ENCODE measurements around the gene MROH2A.

Gene MROH2A

DNA sequence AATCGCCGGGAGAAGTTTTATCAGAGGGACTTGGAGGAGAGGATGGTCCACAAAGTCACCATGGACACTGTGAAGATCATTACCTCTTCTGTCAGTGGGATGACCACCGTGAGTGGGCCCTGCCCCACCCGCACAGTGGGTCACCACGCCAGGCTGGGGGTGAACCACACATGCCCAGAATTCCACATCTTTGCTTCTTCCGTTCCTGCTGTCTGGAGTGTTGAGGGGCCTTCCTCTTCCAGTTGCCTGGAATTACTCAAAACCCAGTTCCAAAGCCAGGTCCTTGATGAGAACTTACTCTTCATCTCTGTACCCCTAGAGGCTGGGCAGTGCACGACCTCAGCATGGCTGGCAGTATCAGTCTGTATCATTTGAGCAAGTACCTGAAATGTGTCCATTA lies 22.1 kb downstream of the MROH2A start:
- DNase-seq (ENCODE audit: low read depth in 2 of 3, low spot score in 1 of 3), result no peak

- DNase-seq (ENCODE audit: low read depth in 2 of 3, low spot score in 1 of 3), result no peak
Observed at GRCh38 chr2:233801357-233802131, 23.4 kb downstream of the MROH2A start.

DNA sequence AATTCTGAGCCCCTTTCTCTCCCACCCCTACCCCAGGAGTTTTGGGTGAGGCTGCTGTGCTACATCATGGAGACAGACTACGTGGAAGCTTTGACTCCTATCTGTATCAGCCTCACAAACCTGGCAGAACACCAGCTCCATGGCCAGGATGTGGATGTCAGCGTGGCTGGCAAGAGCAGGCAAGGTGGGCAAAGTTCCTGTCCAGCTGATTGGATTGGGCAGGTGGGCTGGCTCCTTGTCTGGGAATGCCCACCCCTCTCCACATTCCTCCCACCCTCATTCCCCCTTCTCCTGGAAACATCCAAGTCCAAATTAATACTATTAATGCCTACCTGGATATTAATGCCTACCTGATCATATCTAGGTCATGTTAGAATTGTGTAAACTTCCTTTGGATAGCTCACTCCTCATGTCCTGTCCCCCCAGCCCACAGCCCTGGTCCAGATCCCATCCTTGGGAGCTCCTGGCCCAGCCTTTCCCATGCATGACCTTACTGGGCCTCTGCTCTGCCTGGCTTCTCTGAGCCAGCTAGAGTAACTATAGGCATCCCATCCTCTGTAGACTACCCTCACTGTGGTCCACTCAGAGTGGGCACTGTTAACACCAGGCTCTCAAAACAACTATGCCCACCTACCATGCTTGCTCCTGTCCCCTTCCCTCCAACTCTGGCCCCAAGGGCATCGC lies 24.1 kb downstream of the MROH2A start:
- DNase-seq (ENCODE audit: low read depth in 2 of 3, low spot score in 1 of 3), result no peak

GRCh38 chr2:233803292-233803911 lies 25.3 kb downstream of the MROH2A start:
- no peak for DNase-seq (ENCODE audit: low read depth in 2 of 3, low spot score in 1 of 3)

- no peak for DNase-seq (ENCODE audit: low read depth in 2 of 3, low spot score in 1 of 3)
Observed at GRCh38 chr2:233803994-233804393, 25.9 kb downstream of the MROH2A start.

GRCh38 chr2:233807215-233807865 lies 29.2 kb downstream of the MROH2A start:
- no peak for DNase-seq (ENCODE audit: low read depth in 2 of 3, low spot score in 1 of 3)

DNA sequence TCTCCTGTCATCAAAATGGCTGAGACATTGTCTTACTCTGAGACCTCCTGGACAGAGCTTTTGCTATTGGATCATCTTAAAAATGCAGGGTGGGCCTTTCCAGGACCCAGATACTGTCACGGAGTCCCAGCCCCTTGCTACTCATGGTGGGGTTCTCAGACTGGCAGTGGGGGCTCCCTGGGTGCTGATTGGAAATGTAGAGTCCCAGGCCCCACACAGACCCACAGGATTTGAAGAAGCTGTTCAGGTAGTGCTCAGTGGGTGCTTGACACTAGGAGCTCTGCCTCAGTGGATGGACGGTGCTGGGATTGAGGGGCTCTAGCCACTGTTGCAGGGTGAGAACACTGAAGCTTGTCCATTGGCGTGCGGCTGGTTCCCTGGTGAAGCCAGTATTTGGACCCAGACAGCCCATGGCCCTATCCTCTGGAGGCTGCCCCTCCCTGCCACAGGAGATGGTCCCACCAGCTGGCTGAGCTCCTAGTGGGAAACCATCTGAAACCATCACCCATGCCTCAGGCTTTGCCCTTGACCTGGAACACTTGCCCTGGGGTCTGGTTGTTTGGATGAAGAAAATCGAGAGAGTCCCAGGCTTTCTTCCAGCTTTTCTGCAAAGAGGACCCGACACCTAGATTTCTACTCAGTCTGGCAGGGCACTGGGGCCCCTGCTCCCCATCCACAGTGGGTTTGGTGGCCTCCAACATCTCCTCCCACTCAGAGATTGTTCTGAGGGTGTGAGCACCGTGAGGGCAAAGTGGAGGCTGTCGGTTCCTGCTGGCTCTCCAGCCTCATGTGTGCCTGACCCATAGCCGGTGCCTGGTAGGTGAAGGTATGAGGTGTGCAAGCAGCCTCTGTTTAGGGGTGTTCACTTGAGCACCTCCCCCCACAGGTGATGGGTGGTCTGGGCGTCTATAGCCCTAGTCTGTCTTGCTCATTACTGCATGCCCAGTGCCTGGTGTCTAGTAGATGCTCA lies 30.1 kb downstream of the MROH2A start:
- DNase-seq (ENCODE audit: low read depth in 2 of 3, low spot score in 1 of 3), result no peak

GRCh38 chr2:233810385-233810784 lies 32.3 kb downstream of the MROH2A start:
- DNase-seq (ENCODE audit: low read depth in 2 of 3, low spot score in 1 of 3), result no peak

DNA sequence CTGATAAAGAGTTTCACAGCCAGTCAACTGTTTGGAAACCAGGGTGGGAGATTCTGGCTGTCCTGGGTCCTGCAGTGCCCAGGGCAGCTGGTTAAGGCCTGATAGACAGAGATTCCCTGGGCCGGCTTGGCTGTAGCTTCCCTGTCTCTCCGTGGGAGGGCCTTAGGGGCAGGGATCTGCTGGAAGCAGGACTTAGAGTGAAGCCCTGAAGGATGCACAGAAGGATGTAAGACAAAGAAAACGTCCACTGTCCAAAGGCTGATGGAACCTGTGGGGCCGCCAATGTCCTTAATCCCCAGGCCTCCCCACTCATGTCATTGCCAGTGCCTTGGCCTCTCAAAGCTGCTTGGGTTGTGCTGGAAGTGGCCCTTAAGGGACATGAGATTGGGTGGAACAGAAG lies 33.0 kb downstream of the MROH2A start:
- no peak for DNase-seq (ENCODE audit: low read depth in 2 of 3, low spot score in 1 of 3)

DNA sequence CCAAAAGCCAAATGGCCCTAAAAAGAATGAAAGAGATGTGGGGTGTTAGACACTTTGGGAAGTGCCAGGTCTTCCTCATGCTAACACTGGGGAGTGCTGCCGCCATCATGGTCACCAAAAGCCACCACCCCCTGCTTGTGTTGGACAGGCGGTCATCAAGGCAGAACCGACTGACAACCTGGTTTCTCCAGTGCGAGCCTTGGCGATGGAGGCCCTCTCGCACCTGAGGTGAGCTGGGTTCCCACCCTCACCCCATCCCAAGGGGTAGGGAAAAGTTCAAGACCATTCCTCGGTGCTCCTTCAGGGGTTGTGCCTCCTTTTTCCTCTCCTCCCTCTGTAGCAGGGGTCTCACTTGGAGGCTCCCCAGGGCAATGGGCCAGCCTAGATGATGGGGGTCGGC lies 33.6 kb downstream of the MROH2A start:
- DNase-seq (ENCODE audit: low read depth in 2 of 3, low spot score in 1 of 3), result no peak

- no peak for DNase-seq (ENCODE audit: low read depth in 2 of 3, low spot score in 1 of 3)
Observed at GRCh38 chr2:233813236-233814055, 35.3 kb downstream of the MROH2A start.

GRCh38 chr2:233814056-233814835 lies 36.1 kb downstream of the MROH2A start:
- DNase-seq (ENCODE audit: low read depth in 2 of 3, low spot score in 1 of 3), result no peak

DNA sequence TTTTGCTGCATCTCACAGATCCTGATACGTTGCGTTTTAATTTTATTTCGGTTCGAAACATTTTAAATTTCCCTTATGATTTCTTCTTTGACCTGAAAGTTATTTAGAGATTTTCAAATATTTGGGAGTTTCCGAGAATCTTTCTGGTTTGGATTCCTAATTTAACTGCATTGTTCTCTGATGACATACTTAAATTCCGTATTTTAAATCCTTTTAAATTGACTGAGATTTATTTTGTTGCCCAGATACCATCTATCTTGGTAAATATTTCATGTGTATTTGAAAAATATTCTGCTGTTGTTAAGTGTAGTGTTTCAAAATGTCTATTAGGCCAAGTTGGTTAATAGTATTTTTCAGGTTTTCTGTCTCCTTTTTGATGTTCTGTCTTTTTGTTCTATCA lies 37.7 kb downstream of the MROH2A start:
- DNase-seq (ENCODE audit: low read depth in 2 of 3, low spot score in 1 of 3), result no peak

DNA sequence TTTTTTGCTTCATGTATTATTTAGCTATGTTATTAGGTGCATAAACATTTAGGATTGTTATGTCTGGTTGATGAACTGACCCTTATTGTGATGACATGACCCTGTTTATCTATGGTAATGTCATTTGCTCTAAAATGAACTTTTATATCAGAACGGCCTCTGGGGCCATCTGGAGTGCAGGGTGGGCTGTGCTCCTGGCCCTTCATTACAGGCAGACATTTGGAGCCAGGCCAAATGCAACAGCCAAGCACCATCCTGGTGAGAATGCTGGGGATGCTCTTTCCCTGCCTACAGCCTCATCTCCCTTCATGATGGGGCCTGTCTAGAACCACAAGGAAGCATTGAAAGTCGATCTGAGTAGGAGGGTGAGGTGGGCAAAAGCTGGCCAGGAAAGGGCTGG lies 38.2 kb downstream of the MROH2A start:
- no peak for DNase-seq (ENCODE audit: low read depth in 2 of 3, low spot score in 1 of 3)

- no peak for DNase-seq (ENCODE audit: low read depth in 2 of 3, low spot score in 1 of 3)
Observed at GRCh38 chr2:233816771-233817170, 38.6 kb downstream of the MROH2A start.

DNA sequence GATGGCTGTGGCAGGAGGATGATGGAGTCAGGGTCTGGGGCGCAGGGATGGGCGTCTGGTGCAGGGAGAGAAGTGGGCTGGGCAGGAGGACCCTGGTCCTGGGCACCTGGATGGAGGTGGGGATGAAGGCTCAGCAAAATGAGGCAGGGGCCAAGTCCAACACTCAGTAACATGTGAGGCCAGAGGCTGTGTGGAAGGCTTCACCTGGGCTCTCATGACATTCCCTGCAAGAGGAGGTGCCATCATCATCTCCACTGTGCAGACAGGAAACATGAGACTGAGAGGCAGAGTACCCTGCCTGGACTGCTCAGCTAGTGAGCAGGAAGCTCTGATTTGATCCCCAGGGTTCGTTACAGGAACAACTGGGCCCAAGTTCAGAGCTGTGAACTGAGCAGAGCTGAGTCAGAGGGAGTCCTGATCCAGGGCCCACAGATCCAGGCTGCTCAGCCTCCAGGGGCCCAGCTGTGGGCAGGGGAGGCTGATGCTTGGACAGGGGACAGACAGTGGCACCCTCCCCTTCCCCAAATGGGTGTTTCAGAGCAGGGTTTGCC lies 39.3 kb downstream of the MROH2A start:
- DNase-seq (ENCODE audit: low read depth in 2 of 3, low spot score in 1 of 3), result no peak

DNA sequence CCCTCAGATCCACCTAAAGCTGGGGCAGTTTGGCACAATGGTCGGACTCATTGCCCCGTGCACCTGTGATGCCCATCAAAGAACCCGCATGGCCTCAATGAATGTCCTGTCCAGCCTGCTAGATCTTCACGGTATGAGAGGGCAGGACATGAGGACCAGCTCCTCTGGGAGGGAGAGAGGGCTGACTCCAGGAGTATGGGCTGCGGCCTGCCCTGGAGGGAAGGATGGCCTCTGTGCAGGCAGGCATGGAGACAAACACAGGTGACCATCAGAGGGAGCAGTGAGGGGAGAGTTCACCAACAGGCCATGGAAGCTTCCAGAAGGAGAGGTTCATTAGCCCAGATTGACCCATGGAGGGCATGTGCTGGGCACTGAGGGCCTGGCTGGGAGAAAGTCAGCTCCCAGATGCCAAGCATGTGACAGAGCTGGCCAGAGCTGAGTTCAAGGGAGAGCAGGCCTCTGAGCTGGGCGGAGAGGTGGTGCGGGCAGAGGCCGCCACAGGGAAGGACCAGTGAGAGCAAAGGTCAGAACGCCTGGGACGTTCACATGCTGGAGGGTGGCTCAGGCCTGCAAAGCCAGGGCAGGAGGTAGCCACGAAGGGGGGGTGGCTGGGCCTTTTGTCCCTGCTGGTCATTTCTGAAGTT lies 40.0 kb downstream of the MROH2A start:
- DNase-seq (ENCODE audit: low read depth in 2 of 3, low spot score in 1 of 3), result no peak

All from stimulated activated CD4-positive, alpha-beta T cell treated with anti-CD3 and anti-CD28 coated beads, Interleukin-12 subunit alpha, Interleukin-12 subunit beta, amount 100 ng/mL, for 48 hours (primary cell).